ENCODE data around the gene NRCAM.

Gene NRCAM

DNA sequence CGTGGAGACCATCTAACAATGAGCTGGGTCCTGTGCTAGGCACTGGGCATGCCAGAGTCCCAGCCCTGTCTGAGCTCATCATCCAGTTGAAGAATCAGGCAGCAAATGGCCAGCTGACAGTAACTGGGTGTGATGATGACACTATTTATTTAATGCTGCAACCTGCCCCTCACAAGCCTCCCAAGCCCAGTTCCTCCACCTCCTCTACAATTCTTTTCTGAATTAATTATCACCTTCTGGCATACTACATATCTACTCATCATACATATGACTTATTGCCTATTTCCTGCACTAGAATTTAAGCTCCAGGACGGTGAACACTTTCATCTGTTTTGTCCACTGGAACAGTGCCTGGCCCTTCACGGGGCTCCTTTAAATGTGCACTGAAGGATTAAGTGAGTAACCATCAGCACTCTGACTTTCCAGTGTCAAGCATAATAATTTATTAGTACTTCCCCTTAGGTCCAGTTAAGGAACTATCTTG lies 229.4 kb downstream of the NRCAM start:
- H3K36me3 ChIP-seq (ENCODE audit: control insufficient read depth in 2 of 2, insufficient read depth in 1 of 2, low read length in 2 of 2) = no peaks in the 10 kb centered on the region
- no peak overlapping the region for H3K27ac ChIP-seq (ENCODE audit: extremely low read depth, low read depth, low read length)
- no peak overlapping the region for H3K4me3 ChIP-seq (ENCODE audit: low read depth, low read length)
- CTCF ChIA-PET = interaction anchor here (1.0 kb wide), 1 partner anchor 232 kb away, joined by 4 read pairs; no protein-coding TSS in a partner anchor
- H3K9me3 ChIP-seq (ENCODE audit: control insufficient read depth, insufficient read depth, low read depth, low read length) = no peaks in the 10 kb centered on the region
- TF ChIP-seq, protein P1, sequence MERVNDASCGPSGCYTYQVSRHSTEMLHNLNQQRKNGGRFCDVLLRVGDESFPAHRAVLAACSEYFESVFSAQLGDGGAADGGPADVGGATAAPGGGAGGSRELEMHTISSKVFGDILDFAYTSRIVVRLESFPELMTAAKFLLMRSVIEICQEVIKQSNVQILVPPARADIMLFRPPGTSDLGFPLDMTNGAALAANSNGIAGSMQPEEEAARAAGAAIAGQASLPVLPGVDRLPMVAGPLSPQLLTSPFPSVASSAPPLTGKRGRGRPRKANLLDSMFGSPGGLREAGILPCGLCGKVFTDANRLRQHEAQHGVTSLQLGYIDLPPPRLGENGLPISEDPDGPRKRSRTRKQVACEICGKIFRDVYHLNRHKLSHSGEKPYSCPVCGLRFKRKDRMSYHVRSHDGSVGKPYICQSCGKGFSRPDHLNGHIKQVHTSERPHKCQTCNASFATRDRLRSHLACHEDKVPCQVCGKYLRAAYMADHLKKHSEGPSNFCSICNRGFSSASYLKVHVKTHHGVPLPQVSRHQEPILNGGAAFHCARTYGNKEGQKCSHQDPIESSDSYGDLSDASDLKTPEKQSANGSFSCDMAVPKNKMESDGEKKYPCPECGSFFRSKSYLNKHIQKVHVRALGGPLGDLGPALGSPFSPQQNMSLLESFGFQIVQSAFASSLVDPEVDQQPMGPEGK (tag by site-specific recombination; IDR thresholded peaks at IDR 0.05) = no peak
- TF ChIP-seq ZSCAN23 (tag by site-specific recombination; IDR thresholded peaks at IDR 0.05) (no peak), GFI1B (tag by site-specific recombination; IDR thresholded peaks at IDR 0.05) (no peak), SP3 (tag by site-specific recombination; IDR thresholded peaks at IDR 0.05) (no peak), KLF8 (tag by site-specific recombination; IDR thresholded peaks at IDR 0.05) (no peak), ZNF521 (tag by site-specific recombination; IDR thresholded peaks at IDR 0.05) (no peak), ZNF24 (tag by site-specific recombination; IDR thresholded peaks at IDR 0.05) (no peak), ZNF473 (tag by site-specific recombination; IDR thresholded peaks at IDR 0.05) (no peak), SP7 (tag by site-specific recombination; IDR thresholded peaks at IDR 0.05) (no peak), TRIM28 (IDR thresholded peaks at IDR 0.05; ENCODE audit: borderline replicate concordance, low read length) (no peak), ZNF37A (tag by site-specific recombination; IDR thresholded peaks at IDR 0.05) (no peak), ZNF677 (tag by site-specific recombination; IDR thresholded peaks at IDR 0.05) (no peak)
- TF ChIP-seq, protein P2, sequence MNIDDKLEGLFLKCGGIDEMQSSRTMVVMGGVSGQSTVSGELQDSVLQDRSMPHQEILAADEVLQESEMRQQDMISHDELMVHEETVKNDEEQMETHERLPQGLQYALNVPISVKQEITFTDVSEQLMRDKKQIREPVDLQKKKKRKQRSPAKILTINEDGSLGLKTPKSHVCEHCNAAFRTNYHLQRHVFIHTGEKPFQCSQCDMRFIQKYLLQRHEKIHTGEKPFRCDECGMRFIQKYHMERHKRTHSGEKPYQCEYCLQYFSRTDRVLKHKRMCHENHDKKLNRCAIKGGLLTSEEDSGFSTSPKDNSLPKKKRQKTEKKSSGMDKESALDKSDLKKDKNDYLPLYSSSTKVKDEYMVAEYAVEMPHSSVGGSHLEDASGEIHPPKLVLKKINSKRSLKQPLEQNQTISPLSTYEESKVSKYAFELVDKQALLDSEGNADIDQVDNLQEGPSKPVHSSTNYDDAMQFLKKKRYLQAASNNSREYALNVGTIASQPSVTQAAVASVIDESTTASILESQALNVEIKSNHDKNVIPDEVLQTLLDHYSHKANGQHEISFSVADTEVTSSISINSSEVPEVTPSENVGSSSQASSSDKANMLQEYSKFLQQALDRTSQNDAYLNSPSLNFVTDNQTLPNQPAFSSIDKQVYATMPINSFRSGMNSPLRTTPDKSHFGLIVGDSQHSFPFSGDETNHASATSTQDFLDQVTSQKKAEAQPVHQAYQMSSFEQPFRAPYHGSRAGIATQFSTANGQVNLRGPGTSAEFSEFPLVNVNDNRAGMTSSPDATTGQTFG (tag by site-specific recombination; IDR thresholded peaks at IDR 0.05; ENCODE audit: borderline replicate concordance) = no peak
- TF ChIP-seq, protein P3, sequence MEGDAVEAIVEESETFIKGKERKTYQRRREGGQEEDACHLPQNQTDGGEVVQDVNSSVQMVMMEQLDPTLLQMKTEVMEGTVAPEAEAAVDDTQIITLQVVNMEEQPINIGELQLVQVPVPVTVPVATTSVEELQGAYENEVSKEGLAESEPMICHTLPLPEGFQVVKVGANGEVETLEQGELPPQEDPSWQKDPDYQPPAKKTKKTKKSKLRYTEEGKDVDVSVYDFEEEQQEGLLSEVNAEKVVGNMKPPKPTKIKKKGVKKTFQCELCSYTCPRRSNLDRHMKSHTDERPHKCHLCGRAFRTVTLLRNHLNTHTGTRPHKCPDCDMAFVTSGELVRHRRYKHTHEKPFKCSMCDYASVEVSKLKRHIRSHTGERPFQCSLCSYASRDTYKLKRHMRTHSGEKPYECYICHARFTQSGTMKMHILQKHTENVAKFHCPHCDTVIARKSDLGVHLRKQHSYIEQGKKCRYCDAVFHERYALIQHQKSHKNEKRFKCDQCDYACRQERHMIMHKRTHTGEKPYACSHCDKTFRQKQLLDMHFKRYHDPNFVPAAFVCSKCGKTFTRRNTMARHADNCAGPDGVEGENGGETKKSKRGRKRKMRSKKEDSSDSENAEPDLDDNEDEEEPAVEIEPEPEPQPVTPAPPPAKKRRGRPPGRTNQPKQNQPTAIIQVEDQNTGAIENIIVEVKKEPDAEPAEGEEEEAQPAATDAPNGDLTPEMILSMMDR (tag by site-specific recombination; IDR thresholded peaks at IDR 0.05) = no peak
- TF ChIP-seq, protein P4, sequence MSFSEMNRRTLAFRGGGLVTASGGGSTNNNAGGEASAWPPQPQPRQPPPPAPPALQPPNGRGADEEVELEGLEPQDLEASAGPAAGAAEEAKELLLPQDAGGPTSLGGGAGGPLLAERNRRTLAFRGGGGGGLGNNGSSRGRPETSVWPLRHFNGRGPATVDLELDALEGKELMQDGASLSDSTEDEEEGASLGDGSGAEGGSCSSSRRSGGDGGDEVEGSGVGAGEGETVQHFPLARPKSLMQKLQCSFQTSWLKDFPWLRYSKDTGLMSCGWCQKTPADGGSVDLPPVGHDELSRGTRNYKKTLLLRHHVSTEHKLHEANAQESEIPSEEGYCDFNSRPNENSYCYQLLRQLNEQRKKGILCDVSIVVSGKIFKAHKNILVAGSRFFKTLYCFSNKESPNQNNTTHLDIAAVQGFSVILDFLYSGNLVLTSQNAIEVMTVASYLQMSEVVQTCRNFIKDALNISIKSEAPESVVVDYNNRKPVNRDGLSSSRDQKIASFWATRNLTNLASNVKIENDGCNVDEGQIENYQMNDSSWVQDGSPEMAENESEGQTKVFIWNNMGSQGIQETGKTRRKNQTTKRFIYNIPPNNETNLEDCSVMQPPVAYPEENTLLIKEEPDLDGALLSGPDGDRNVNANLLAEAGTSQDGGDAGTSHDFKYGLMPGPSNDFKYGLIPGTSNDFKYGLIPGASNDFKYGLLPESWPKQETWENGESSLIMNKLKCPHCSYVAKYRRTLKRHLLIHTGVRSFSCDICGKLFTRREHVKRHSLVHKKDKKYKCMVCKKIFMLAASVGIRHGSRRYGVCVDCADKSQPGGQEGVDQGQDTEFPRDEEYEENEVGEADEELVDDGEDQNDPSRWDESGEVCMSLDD (tag by site-specific recombination; IDR thresholded peaks at IDR 0.05) = no peak
- TF ChIP-seq, protein P5, sequence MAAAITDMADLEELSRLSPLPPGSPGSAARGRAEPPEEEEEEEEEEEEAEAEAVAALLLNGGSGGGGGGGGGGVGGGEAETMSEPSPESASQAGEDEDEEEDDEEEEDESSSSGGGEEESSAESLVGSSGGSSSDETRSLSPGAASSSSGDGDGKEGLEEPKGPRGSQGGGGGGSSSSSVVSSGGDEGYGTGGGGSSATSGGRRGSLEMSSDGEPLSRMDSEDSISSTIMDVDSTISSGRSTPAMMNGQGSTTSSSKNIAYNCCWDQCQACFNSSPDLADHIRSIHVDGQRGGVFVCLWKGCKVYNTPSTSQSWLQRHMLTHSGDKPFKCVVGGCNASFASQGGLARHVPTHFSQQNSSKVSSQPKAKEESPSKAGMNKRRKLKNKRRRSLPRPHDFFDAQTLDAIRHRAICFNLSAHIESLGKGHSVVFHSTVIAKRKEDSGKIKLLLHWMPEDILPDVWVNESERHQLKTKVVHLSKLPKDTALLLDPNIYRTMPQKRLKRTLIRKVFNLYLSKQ (tag by site-specific recombination; IDR thresholded peaks at IDR 0.05; ENCODE audit: borderline replicate concordance) = no peak
- TF ChIP-seq, protein P6, sequence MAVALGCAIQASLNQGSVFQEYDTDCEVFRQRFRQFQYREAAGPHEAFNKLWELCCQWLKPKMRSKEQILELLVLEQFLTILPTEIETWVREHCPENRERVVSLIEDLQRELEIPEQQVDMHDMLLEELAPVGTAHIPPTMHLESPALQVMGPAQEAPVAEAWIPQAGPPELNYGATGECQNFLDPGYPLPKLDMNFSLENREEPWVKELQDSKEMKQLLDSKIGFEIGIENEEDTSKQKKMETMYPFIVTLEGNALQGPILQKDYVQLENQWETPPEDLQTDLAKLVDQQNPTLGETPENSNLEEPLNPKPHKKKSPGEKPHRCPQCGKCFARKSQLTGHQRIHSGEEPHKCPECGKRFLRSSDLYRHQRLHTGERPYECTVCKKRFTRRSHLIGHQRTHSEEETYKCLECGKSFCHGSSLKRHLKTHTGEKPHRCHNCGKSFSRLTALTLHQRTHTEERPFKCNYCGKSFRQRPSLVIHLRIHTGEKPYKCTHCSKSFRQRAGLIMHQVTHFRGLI (tag by site-specific recombination; IDR thresholded peaks at IDR 0.05) = no peak
- TF ChIP-seq, protein P7, sequence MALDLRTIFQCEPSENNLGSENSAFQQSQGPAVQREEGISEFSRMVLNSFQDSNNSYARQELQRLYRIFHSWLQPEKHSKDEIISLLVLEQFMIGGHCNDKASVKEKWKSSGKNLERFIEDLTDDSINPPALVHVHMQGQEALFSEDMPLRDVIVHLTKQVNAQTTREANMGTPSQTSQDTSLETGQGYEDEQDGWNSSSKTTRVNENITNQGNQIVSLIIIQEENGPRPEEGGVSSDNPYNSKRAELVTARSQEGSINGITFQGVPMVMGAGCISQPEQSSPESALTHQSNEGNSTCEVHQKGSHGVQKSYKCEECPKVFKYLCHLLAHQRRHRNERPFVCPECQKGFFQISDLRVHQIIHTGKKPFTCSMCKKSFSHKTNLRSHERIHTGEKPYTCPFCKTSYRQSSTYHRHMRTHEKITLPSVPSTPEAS (tag by site-specific recombination; IDR thresholded peaks at IDR 0.05) = no peak
- TF ChIP-seq, protein P8, sequence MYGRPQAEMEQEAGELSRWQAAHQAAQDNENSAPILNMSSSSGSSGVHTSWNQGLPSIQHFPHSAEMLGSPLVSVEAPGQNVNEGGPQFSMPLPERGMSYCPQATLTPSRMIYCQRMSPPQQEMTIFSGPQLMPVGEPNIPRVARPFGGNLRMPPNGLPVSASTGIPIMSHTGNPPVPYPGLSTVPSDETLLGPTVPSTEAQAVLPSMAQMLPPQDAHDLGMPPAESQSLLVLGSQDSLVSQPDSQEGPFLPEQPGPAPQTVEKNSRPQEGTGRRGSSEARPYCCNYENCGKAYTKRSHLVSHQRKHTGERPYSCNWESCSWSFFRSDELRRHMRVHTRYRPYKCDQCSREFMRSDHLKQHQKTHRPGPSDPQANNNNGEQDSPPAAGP (tag by site-specific recombination; IDR thresholded peaks at IDR 0.05) = no peak
- H3K4me1 ChIP-seq (ENCODE audit: control insufficient read depth, insufficient read depth, low read length) = no peaks in the 10 kb centered on the region
- POLR2A ChIA-PET = no interaction called here
